ENCODE results near the gene NMT1. TPM values are rescaled to one million over a fixed set of nuclear protein-coding genes. Genes with fewer than 3 reads are reported as not detected.

The NMT1 gene
- total RNA-seq, 4 donors from 2014 or later = 16.1 to 83.8 (median 43.4) TPM

GRCh38 chr17:45118691-45119090 is 57.6 kb downstream of the NMT1 start:
- intact Hi-C loops (cut with DNase I; ENCODE audit: low total_unique reads) = no loop called here

DNA sequence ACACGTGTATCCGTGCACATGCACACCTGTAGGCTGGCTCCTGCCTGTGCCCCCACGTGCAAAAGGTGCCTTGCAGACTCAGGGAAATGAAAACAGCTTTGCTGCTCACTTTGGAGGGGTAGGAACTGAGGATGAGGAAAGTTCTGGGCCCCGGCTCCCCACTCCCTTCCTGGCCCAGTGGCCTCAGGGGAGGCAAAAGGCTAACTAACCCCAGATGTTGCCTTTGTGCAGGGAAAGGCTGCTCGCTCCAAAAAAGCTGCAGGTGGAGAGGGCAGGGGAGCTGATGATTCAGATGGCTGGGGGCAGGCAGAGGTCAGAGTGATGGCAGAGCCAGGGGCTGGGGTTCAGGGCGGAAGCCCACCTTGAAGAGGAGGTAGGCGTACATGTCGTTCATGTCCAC is 58.8 kb downstream of the NMT1 start:
- Histone ChIP-seq H3K4me1 (peaks cover 28 to 32% (median 30%) of the 10 kb centered on the region in 4 donors), H3K4me3 (no peak overlapping the region), H3K36me3 (peaks cover 0 to 8% (median 0%) of the 10 kb centered on the region in 4 donors), H3K9me3 (no peaks in the 10 kb centered on the region), H3K27ac (no peak overlapping the region), H3K27me3 (no peaks in the 10 kb centered on the region)
- in situ Hi-C loops (cut with MboI; ENCODE audit: low pct_ligation_motif_present in 1 of 4, low pct_unique_long_range_greater_than_20kb in 1 of 4, low sequenced_read_pairs in 3 of 4) (no loop called here), intact Hi-C loops (cut with DNase I; ENCODE audit: low total_unique reads) (no loop called here)
- no peak for TF ChIP-seq POLR2A (IDR thresholded peaks at IDR 0.05)
- TF ChIP-seq CTCF (IDR thresholded peaks at IDR 0.05) = no peak
- TF ChIP-seq POLR2AphosphoS5 (IDR thresholded peaks at IDR 0.05) = no peak
- no peak for TF ChIP-seq EP300 (IDR thresholded peaks at IDR 0.05; ENCODE audit: low read depth)
- 60 to 89% methylated on average over 1 to 8 of the region's 8 CpGs for WGBS, 2 donors (ENCODE audit: low coverage in 1 of 2)
- no peak for DNase-seq

More at GRCh38 chr17:45118691-45119090, 57.6 kb downstream of the NMT1 start:
- Histone ChIP-seq H3K9me3 (no peaks in the 10 kb centered on the region), H3K4me3 (no peak overlapping the region), H3K4me1 (peaks cover 16 to 20% (median 18%) of the 10 kb centered on the region in 4 donors), H3K27ac (no peak overlapping the region), H3K27me3 (no peaks in the 10 kb centered on the region), H3K36me3 (peaks cover 0 to 8% (median 0%) of the 10 kb centered on the region in 4 donors)
- no peak for TF ChIP-seq POLR2A (IDR thresholded peaks at IDR 0.05)
- TF ChIP-seq CTCF (IDR thresholded peaks at IDR 0.05) = no peak
- no peak for TF ChIP-seq EP300 (IDR thresholded peaks at IDR 0.05; ENCODE audit: low read depth)
- TF ChIP-seq POLR2AphosphoS5 (IDR thresholded peaks at IDR 0.05) = no peak
- DNase-seq = no peak
- in situ Hi-C loops (cut with MboI; ENCODE audit: low pct_ligation_motif_present in 1 of 4, low pct_unique_long_range_greater_than_20kb in 1 of 4, low sequenced_read_pairs in 3 of 4) = no loop called here
- 91% methylated on average over 22 of the region's 23 CpGs; no CpG with 5 or more reads in 1 of the 2 donors for WGBS, 2 donors (ENCODE audit: low coverage in 1 of 2)

DNA sequence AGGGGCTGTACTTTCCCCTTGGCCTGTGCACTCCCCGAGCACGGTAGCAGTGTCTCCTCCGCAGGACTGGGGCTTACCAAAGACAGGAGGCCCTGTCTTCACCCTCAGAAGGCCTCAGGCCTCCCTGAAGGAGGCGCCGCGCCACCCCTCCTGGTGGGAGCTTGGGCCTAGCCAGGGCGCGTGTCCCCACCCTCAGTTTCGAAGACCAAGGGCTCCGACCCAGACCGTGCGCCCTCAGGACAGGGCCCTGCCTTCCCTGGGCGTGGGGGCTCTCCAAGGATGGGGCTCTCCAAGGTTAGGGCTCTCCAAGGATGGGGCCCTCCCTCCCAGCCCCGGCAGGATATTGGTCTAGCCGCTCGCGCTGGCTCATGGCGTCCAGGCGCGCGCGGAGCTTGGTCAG is 59.4 kb downstream of the NMT1 start:
- Histone ChIP-seq H3K4me3 (no peak overlapping the region), H3K9me3 (no peaks in the 10 kb centered on the region), H3K27ac (no peak overlapping the region), H3K36me3 (peaks cover 0 to 8% (median 0%) of the 10 kb centered on the region in 4 donors), H3K27me3 (no peaks in the 10 kb centered on the region), H3K4me1 (peaks cover 28 to 37% (median 30%) of the 10 kb centered on the region in 4 donors)
- intact Hi-C loops (cut with DNase I; ENCODE audit: low total_unique reads) (no loop called here), in situ Hi-C loops (cut with MboI; ENCODE audit: low pct_ligation_motif_present in 1 of 4, low pct_unique_long_range_greater_than_20kb in 1 of 4, low sequenced_read_pairs in 3 of 4) (no loop called here)
- WGBS, 2 donors (ENCODE audit: low coverage in 1 of 2) = 92% methylated on average over 21 of the region's 22 CpGs; no CpG with 5 or more reads in 1 of the 2 donors
- TF ChIP-seq CTCF (IDR thresholded peaks at IDR 0.05) (no peak), EP300 (IDR thresholded peaks at IDR 0.05; ENCODE audit: low read depth) (no peak), POLR2AphosphoS5 (IDR thresholded peaks at IDR 0.05) (no peak), POLR2A (IDR thresholded peaks at IDR 0.05) (no peak)
- DNase-seq = no peak

GRCh38 chr17:45121055-45121454 is 59.9 kb downstream of the NMT1 start:
- Histone ChIP-seq H3K27ac (no peak overlapping the region), H3K9me3 (no peaks in the 10 kb centered on the region), H3K36me3 (peaks cover 0 to 8% (median 0%) of the 10 kb centered on the region in 4 donors), H3K4me1 (peaks cover 28 to 39% (median 30%) of the 10 kb centered on the region in 4 donors), H3K27me3 (no peaks in the 10 kb centered on the region), H3K4me3 (no peak overlapping the region)
- in situ Hi-C loops (cut with MboI; ENCODE audit: low pct_ligation_motif_present in 1 of 4, low pct_unique_long_range_greater_than_20kb in 1 of 4, low sequenced_read_pairs in 3 of 4) = no loop called here
- no peak for TF ChIP-seq POLR2AphosphoS5 (IDR thresholded peaks at IDR 0.05)
- no peak for TF ChIP-seq CTCF (IDR thresholded peaks at IDR 0.05)
- no peak for TF ChIP-seq POLR2A (IDR thresholded peaks at IDR 0.05)
- no peak for TF ChIP-seq EP300 (IDR thresholded peaks at IDR 0.05; ENCODE audit: low read depth)
- intact Hi-C loops (cut with DNase I; ENCODE audit: low total_unique reads) = no loop called here
- no peak for DNase-seq
- WGBS, 2 donors (ENCODE audit: low coverage in 1 of 2) = 86% methylated on average over 24 of the region's 45 CpGs; no CpG with 5 or more reads in 1 of the 2 donors
